IMR-90 (cell line): Measurements from ENCODE around the gene COL1A1. TPM values are rescaled to one million over a fixed set of nuclear protein-coding genes. Genes with fewer than 3 reads are reported as not detected.

Experiments used
- ATAC-seq: fragments of 200-7000 bp; cut with Tn5 transposase; 2 replicates; pipeline ENCODE4 v1.9.1; 2020; ENCODE audit warnings: low read depth, mild to moderate bottlenecking, moderate library complexity
- BruUV-seq: library from RNA; stranded (reverse); fragments of 400-500 nt; replicated peaks from 2 replicates; lab custom pipeline; 2021; lab: Mats Ljungman, UMichigan
- CTCF ChIA-PET: fragments of 300-600 bp; formaldehyde crosslinking; extraction: SDS; loops from one replicate; lab custom pipeline; 2021; ENCODE audit warnings: antibody characterized with exemption; lab: Yijun Ruan, JAX
- POLR2A ChIA-PET: fragments of 300-600 bp; sonication (Branson Sonifier 250); formaldehyde crosslinking; loops from one replicate; lab custom pipeline; 2022; ENCODE audit warnings: antibody characterized with exemption; ENCODE audit not compliant: unreplicated experiment; lab: Charles Lee
- DNase-seq: peaks from one replicate; pipeline ENCODE4 v3.0.0; 2013
- H2AFZ ChIP-seq: replicated peaks from 2 replicates; pipeline ENCODE3; 2013; ENCODE audit warnings: low read length, mild to moderate bottlenecking; ENCODE audit not compliant: poor library complexity
- H2AK5ac ChIP-seq: 2 replicates; pipeline ENCODE4 v1.6.1; 2013; ENCODE audit warnings: low read depth, low read length, inconsistent platforms
- H2AK9ac ChIP-seq: replicated peaks from 2 replicates; pipeline ENCODE3; 2013; ENCODE audit warnings: mild to moderate bottlenecking, low read depth, low read length, moderate library complexity; ENCODE audit not compliant: poor library complexity
- H2BK120ac ChIP-seq: 2 replicates; pipeline ENCODE4 v1.6.1; 2013; ENCODE audit warnings: low read depth, low read length, inconsistent platforms
- H2BK15ac ChIP-seq: 3 replicates; pipeline ENCODE4 v1.6.1; 2013; ENCODE audit warnings: low read depth, low read length, inconsistent platforms
- H2BK20ac ChIP-seq: 2 replicates; pipeline ENCODE4 v1.6.1; 2013; ENCODE audit warnings: low read depth, mild to moderate bottlenecking, inconsistent platforms, low read length, moderate library complexity
- H2BK5ac ChIP-seq: 2 replicates; pipeline ENCODE4 v1.6.1; 2013; ENCODE audit warnings: mild to moderate bottlenecking, low read depth, low read length, inconsistent platforms; ENCODE audit not compliant: poor library complexity, severe bottlenecking
- H3K14ac ChIP-seq: replicated peaks from 2 replicates; pipeline ENCODE4 v1.6.1; 2013; ENCODE audit warnings: low read depth, low read length, inconsistent platforms
- H3K18ac ChIP-seq: 2 replicates; pipeline ENCODE4 v1.6.1; 2013; ENCODE audit warnings: low read depth, low read length, control low read depth
- H3K23ac ChIP-seq: 2 replicates; pipeline ENCODE4 v1.6.1; 2013; ENCODE audit warnings: low read depth, low read length, inconsistent platforms
- H3K27ac ChIP-seq: 2 replicates; pipeline ENCODE4 v1.5.1; 2013; ENCODE audit warnings: mild to moderate bottlenecking, control low read depth, low read length; ENCODE audit not compliant: insufficient read depth
- H3K27me3 ChIP-seq: 2 replicates; pipeline ENCODE4 v1.6.1; 2013; ENCODE audit warnings: low read length; ENCODE audit not compliant: control insufficient read depth, insufficient read depth
- H3K36me3 ChIP-seq: 2 replicates; pipeline ENCODE4 v1.6.1; 2013; ENCODE audit warnings: low read length, mixed read lengths; ENCODE audit not compliant: control insufficient read depth, insufficient read depth
- H3K4ac ChIP-seq: 2 replicates; pipeline ENCODE4 v1.6.1; 2013; ENCODE audit warnings: low read depth, low read length, inconsistent platforms
- H3K4me1 ChIP-seq: 2 replicates; pipeline ENCODE4 v1.6.1; 2013; ENCODE audit warnings: low read length, mixed read lengths; ENCODE audit not compliant: control insufficient read depth, insufficient read depth
- H3K4me2 ChIP-seq: 2 replicates; pipeline ENCODE4 v1.6.1; 2013; ENCODE audit warnings: low read depth, mild to moderate bottlenecking, control low read depth, low read length, moderate library complexity
- H3K4me3 ChIP-seq: 2 replicates; pipeline ENCODE4 v1.5.1; 2013; ENCODE audit warnings: low read depth, mild to moderate bottlenecking, control low read depth, low read length, moderate library complexity; ENCODE audit not compliant: insufficient read depth
- H3K56ac ChIP-seq: 2 replicates; pipeline ENCODE4 v1.6.1; 2013; ENCODE audit warnings: low read length, inconsistent platforms; ENCODE audit not compliant: insufficient read depth; ENCODE audit errors: extremely low read depth
- H3K79me1 ChIP-seq, 2 experiments: 2 replicates each; pipeline ENCODE4 v1.6.1; 2013; ENCODE audit warnings: low read length in 2 of 2, inconsistent platforms in 1 of 2, low read depth in 1 of 2
- H3K9ac ChIP-seq: 2 replicates; pipeline ENCODE4 v1.6.1; 2013; ENCODE audit warnings: low read depth, low read length, control low read depth
- H3K9me1 ChIP-seq: 2 replicates; pipeline ENCODE4 v1.6.1; 2013; ENCODE audit warnings: low read length, inconsistent platforms; ENCODE audit not compliant: insufficient read depth
- H3K9me3 ChIP-seq: 2 replicates; pipeline ENCODE4 v1.6.1; 2013; ENCODE audit warnings: low read length; ENCODE audit not compliant: control insufficient read depth, insufficient read depth
- H4K20me1 ChIP-seq: 2 replicates; pipeline ENCODE4 v1.6.1; 2013; ENCODE audit warnings: low read length, inconsistent platforms; ENCODE audit not compliant: insufficient read depth
- H4K5ac ChIP-seq: 2 replicates; pipeline ENCODE4 v1.6.1; 2013; ENCODE audit warnings: mild to moderate bottlenecking, low read depth, low read length, control low read depth
- H4K8ac ChIP-seq, 2 experiments: 2 replicates each; pipeline ENCODE4 v1.6.1; 2013; ENCODE audit warnings: low read depth in 2 of 2, low read length in 2 of 2, control low read depth in 1 of 2, inconsistent platforms in 1 of 2
- H4K91ac ChIP-seq: 2 replicates; pipeline ENCODE4 v1.6.1; 2013; ENCODE audit warnings: low read depth, low read length, inconsistent platforms; ENCODE audit not compliant: insufficient read depth
- BHLHE40 ChIP-seq: fragments of 150-350 bp; IDR thresholded peaks from 2 replicates; pipeline ENCODE4 v1.6.1; 2016; ENCODE audit warnings: mild to moderate bottlenecking, low read depth, low read length
- CEBPB ChIP-seq: IDR thresholded peaks from 2 replicates; pipeline ENCODE4 v1.6.1; 2012; ENCODE audit warnings: low read depth, low read length, improper control_type of control experiment
- CHD1 ChIP-seq: IDR thresholded peaks from 2 replicates; pipeline ENCODE4 v1.6.1; 2012; ENCODE audit warnings: low read depth, low read length, improper control_type of control experiment
- FOS ChIP-seq: fragments of 150-350 bp; IDR thresholded peaks from 2 replicates; pipeline ENCODE4 v1.6.1; 2016; ENCODE audit warnings: low read depth, low read length
- MAFK ChIP-seq: IDR thresholded peaks from 2 replicates; pipeline ENCODE4 v1.6.1; 2012; ENCODE audit warnings: low read depth, low read length, improper control_type of control experiment
- MAZ ChIP-seq: IDR thresholded peaks from 2 replicates; pipeline ENCODE4 v1.6.1; 2012; ENCODE audit warnings: low read depth, mild to moderate bottlenecking, low read length, improper control_type of control experiment, moderate library complexity, borderline replicate concordance
- MXI1 ChIP-seq: IDR thresholded peaks from 2 replicates; pipeline ENCODE4 v1.6.1; 2012; ENCODE audit warnings: low read depth, mild to moderate bottlenecking, low read length, moderate library complexity, borderline replicate concordance
- NFE2L2 ChIP-seq: fragments of 150-350 bp; IDR thresholded peaks from 2 replicates; pipeline ENCODE4 v1.6.1; 2016; ENCODE audit warnings: low read depth, mild to moderate bottlenecking, low read length
- POLR2A ChIP-seq: IDR thresholded peaks from 2 replicates; pipeline ENCODE4 v1.6.1; 2012; ENCODE audit warnings: mild to moderate bottlenecking, low read depth, low read length
- RAD21 ChIP-seq: IDR thresholded peaks from 2 replicates; pipeline ENCODE4 v1.6.1; 2012; ENCODE audit warnings: low read length, improper control_type of control experiment
- RCOR1 ChIP-seq: IDR thresholded peaks from 2 replicates; pipeline ENCODE4 v1.6.1; 2012; ENCODE audit warnings: mild to moderate bottlenecking, low read length, improper control_type of control experiment; ENCODE audit not compliant: insufficient replicate concordance
- RFX5 ChIP-seq: IDR thresholded peaks from 2 replicates; pipeline ENCODE4 v1.8.0; 2012; ENCODE audit warnings: low read depth, mild to moderate bottlenecking, low read length, moderate library complexity
- SMC3 ChIP-seq: fragments of 150-350 bp; IDR thresholded peaks from 2 replicates; pipeline ENCODE4 v1.6.1; 2016; ENCODE audit warnings: low read depth, mild to moderate bottlenecking, antibody characterized with exemption, low read length, moderate library complexity
- USF2 ChIP-seq: fragments of 150-350 bp; IDR thresholded peaks from 2 replicates; pipeline ENCODE4 v1.6.1; 2017; ENCODE audit warnings: mild to moderate bottlenecking, antibody characterized with exemption, low read length, low read depth
- WGBS, 2 experiments: methylation state at CpG; one replicate each; pipeline versions ENCODE4 v1.1.5 to v1.1.7; 2013; ENCODE audit warnings: missing lambda C conversion rate in 2 of 2; ENCODE audit not compliant: insufficient read length in 1 of 2; ENCODE audit errors: extremely low coverage in 2 of 2; 5-methylcytosine and 5-hydroxymethylcytosine counted together
- dilution Hi-C: fragments of 300-500 bp; cut with HindIII; formaldehyde crosslinking; loops from one replicate; pipeline ENCODE4 v1.14.3; 2018; ENCODE audit warnings: low sequenced_read_pairs; ENCODE audit not compliant: unreplicated experiment
- in situ Hi-C: fragments of 300-500 bp; cut with MboI; formaldehyde crosslinking; loops from 3 replicates; pipeline ENCODE4 v1.14.3; 2019; ENCODE audit warnings: low sequenced_read_pairs, inconsistent platforms, mixed read lengths
- intact Hi-C: fragments of 100-400 bp; cut with micrococcal nuclease; formaldehyde crosslinking; loops from 2 replicates; pipeline ENCODE4 v1.10.0; 2022
- polyA plus RNA-seq, 3 experiments: library from polyadenylated mRNA; depleted of rRNA; stranded (reverse); fragments of >200 nt; gene quantifications; 2 replicates each; pipeline ENCODE4 v1.2.3, GENCODE V29; 2012; ENCODE audit warnings: low replicate concordance in 1 of 3
- total RNA-seq: library from RNA; depleted of rRNA; stranded (reverse); fragments of >200 nt; gene quantifications from 2 replicates; pipeline ENCODE4 v1.2.3, GENCODE V29; 2012
- TF ChIP-seq, protein P1 (sequence below): conservative IDR thresholded peaks from 2 replicates; pipeline ENCODE4 v1.5.1; 2012; ENCODE audit warnings: mild to moderate bottlenecking, low read depth, low read length, improper control_type of control experiment
- TF ChIP-seq, protein P2 (sequence below): fragments of 150-350 bp; IDR thresholded peaks from 2 replicates; pipeline ENCODE4 v1.6.1; 2016; ENCODE audit warnings: low read depth, mild to moderate bottlenecking, low read length, moderate library complexity, borderline replicate concordance

COL1A1 gene
- total and polyA plus RNA-seq, 2 of the 4 experiments (the other 2 are of a cell fraction), result 2,180 to 4,350 TPM

GRCh38 chr17:50144355-50144754 is 57.1 kb downstream of the COL1A1 start:
- Histone ChIP-seq H2BK15ac (no peak overlapping the region), H4K20me1 (peaks cover 93% of the 10 kb centered on the region), H2AFZ (no peak overlapping the region), H3K9me1 (peaks cover 2% of the 10 kb centered on the region; the same call in 1 of the 2 replicates), H2AK5ac (no peak overlapping the region), H3K23ac (no peak overlapping the region), H4K8ac (no peak overlapping the region), H3K9me3 (no peaks in the 10 kb centered on the region), H3K27me3 (no peaks in the 10 kb centered on the region), H3K14ac (no peak overlapping the region), H3K27ac (no peak overlapping the region), H3K36me3 (peaks cover 55% of the 10 kb centered on the region), H2BK5ac (no peak overlapping the region), H3K4ac (no peak overlapping the region), H3K4me2 (no peak overlapping the region), H2BK20ac (no peak overlapping the region), H4K91ac (no peak overlapping the region), H3K56ac (no peak overlapping the region), H3K9ac (no peak overlapping the region), H3K4me3 (no peak overlapping the region), H3K4me1 (peaks cover 22% of the 10 kb centered on the region), H3K18ac (no peak overlapping the region), H4K5ac (no peak overlapping the region), H3K79me1 (peaks cover 13 to 91% of the 10 kb centered on the region in 2 experiments), H2BK120ac (no peak overlapping the region), H2AK9ac (no peak overlapping the region)
- DNase-seq, result no peak
- ChIA-PET POLR2A (no interaction called here), CTCF (no interaction called here)
- dilution Hi-C loops, result no loop called here
- 100% methylated on average over 2 of the region's 6 CpGs; no CpG with 5 or more reads in 1 of the 2 experiments for WGBS, 2 experiments
- in situ Hi-C loops, result no loop called here
- no TSS peak for BruUV-seq
- TF ChIP-seq SMC3 (no peak), CHD1 (no peak), MAZ (no peak), BHLHE40 (no peak), RAD21 (no peak), MAFK (no peak), USF2 (no peak), FOS (no peak), POLR2A (no peak), MXI1 (no peak), CEBPB (no peak), NFE2L2 (no peak), RFX5 (no peak), RCOR1 (no peak)
- TF ChIP-seq, protein P1, sequence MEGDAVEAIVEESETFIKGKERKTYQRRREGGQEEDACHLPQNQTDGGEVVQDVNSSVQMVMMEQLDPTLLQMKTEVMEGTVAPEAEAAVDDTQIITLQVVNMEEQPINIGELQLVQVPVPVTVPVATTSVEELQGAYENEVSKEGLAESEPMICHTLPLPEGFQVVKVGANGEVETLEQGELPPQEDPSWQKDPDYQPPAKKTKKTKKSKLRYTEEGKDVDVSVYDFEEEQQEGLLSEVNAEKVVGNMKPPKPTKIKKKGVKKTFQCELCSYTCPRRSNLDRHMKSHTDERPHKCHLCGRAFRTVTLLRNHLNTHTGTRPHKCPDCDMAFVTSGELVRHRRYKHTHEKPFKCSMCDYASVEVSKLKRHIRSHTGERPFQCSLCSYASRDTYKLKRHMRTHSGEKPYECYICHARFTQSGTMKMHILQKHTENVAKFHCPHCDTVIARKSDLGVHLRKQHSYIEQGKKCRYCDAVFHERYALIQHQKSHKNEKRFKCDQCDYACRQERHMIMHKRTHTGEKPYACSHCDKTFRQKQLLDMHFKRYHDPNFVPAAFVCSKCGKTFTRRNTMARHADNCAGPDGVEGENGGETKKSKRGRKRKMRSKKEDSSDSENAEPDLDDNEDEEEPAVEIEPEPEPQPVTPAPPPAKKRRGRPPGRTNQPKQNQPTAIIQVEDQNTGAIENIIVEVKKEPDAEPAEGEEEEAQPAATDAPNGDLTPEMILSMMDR, result no peak
- TF ChIP-seq, protein P2, sequence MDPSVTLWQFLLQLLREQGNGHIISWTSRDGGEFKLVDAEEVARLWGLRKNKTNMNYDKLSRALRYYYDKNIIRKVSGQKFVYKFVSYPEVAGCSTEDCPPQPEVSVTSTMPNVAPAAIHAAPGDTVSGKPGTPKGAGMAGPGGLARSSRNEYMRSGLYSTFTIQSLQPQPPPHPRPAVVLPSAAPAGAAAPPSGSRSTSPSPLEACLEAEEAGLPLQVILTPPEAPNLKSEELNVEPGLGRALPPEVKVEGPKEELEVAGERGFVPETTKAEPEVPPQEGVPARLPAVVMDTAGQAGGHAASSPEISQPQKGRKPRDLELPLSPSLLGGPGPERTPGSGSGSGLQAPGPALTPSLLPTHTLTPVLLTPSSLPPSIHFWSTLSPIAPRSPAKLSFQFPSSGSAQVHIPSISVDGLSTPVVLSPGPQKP, result no peak
- intact Hi-C loops, result no loop called here
- no peak for ATAC-seq
